Vagina (tissue), 2 donors: ENCODE data around the gene SLC31A2.

Experiments used
- POLR2A ChIP-seq, 2 donors: fragments of 450-650 bp; IDR thresholded peaks; one replicate each; pipeline ENCODE4 v1.6.1; 2017; ENCODE audit warnings: antibody characterized with exemption in 2 of 2, mild to moderate bottlenecking in 2 of 2, moderate library complexity in 2 of 2
- POLR2AphosphoS5 ChIP-seq, 2 donors: sonication (generic); formaldehyde crosslinking; IDR thresholded peaks; one replicate each; pipeline ENCODE4 v1.9.0; 2017; ENCODE audit warnings: antibody characterized with exemption in 2 of 2, mild to moderate bottlenecking in 2 of 2, low read depth in 1 of 2; ENCODE audit not compliant: insufficient read depth in 1 of 2
- TF ChIP-seq, protein P1 (sequence below), 3 experiments: fragments of 450-650 bp in 2 of 3; fragments of 200-600 bp in 1 of 3; sonication (generic) in 1 of 3; IDR thresholded peaks; one replicate each; pipeline ENCODE4 v1.5.1; 2017 to 2019; ENCODE audit warnings: antibody characterized with exemption in 3 of 3, mild to moderate bottlenecking in 2 of 3, moderate library complexity in 2 of 3

DNA sequence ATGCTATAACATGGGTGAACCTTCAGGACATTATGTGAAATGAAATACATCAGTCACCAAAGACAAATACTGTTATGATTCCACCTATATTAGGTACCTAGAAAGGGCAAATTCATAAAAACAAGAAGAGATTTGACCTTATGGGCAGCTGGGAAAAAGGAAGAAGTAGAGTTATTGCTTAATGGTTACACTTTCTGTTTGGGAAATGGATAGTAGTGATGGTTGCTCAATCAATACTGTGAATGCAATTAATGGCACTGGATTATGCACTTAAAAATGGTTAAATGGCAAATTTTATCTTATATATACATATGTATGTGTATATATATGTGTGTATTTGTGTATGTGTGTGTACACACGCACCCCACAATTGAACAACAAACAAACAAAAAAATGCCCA is 55.1 kb downstream of the SLC31A2 start:
- TF ChIP-seq, protein P1, sequence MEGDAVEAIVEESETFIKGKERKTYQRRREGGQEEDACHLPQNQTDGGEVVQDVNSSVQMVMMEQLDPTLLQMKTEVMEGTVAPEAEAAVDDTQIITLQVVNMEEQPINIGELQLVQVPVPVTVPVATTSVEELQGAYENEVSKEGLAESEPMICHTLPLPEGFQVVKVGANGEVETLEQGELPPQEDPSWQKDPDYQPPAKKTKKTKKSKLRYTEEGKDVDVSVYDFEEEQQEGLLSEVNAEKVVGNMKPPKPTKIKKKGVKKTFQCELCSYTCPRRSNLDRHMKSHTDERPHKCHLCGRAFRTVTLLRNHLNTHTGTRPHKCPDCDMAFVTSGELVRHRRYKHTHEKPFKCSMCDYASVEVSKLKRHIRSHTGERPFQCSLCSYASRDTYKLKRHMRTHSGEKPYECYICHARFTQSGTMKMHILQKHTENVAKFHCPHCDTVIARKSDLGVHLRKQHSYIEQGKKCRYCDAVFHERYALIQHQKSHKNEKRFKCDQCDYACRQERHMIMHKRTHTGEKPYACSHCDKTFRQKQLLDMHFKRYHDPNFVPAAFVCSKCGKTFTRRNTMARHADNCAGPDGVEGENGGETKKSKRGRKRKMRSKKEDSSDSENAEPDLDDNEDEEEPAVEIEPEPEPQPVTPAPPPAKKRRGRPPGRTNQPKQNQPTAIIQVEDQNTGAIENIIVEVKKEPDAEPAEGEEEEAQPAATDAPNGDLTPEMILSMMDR (IDR thresholded peaks at IDR 0.05) = no peak
- TF ChIP-seq POLR2AphosphoS5 (IDR thresholded peaks at IDR 0.05; ENCODE audit: insufficient read depth in 1 of 2, low read depth in 1 of 2) (no peak), POLR2A (IDR thresholded peaks at IDR 0.05) (no peak)
